ENCODE measurements around the gene ACTN1. TPM values are rescaled to one million over a fixed set of nuclear protein-coding genes. Genes with fewer than 3 reads are reported as not detected.
A peak's percentile ranks its signal among the peaks of the same experiment; 100 is the strongest.

The ACTN1 gene
- total and polyA plus RNA-seq, 2 experiments from 2014 or later: 88.0 to 163 TPM

GRCh38 chr14:68945190-68945584 is 33.9 kb downstream of the ACTN1 start:
- H3K4me1 ChIP-seq (ENCODE audit: insufficient read depth): peaks cover 62% of the 10 kb centered on the region
- H3K9me3 ChIP-seq (ENCODE audit: low read depth): no peaks in the 10 kb centered on the region
- H3K36me3 ChIP-seq (replicated peaks; ENCODE audit: insufficient read depth, low read depth): no peaks in the 10 kb centered on the region
- 86% methylated on average over 4 of the region's 4 CpGs for WGBS (ENCODE audit: low lambda C conversion rate, missing lambda C conversion rate)
- H3K27ac ChIP-seq: peak overlapping the region; percentile 51
- no peaks in the 10 kb centered on the region for H3K9me2 ChIP-seq (replicated peaks; ENCODE audit: insufficient read depth)
- no peak overlapping the region for H3K4me3 ChIP-seq
- no peak for DNase-seq (ENCODE audit: low spot score)
- peaks cover 97% of the 10 kb centered on the region for H3K79me2 ChIP-seq
- TF ChIP-seq EZH2 (IDR thresholded peaks at IDR 0.05; ENCODE audit: borderline replicate concordance): no peak
- TF ChIP-seq EZH2phosphoT487 (IDR thresholded peaks at IDR 0.05; ENCODE audit: low read depth, severe bottlenecking, unreplicated experiment): no peak
- TF ChIP-seq CTCF (IDR thresholded peaks at IDR 0.05; ENCODE audit: poor library complexity): no peak
- H3K27me3 ChIP-seq: no peaks in the 10 kb centered on the region
- H2AFZ ChIP-seq: no peak overlapping the region
- peaks cover 9% of the 10 kb centered on the region for H4K20me1 ChIP-seq (ENCODE audit: insufficient read depth, poor library complexity, severe bottlenecking)
- H3K4me2 ChIP-seq: peak overlapping the region; percentile 16

GRCh38 chr14:68944162-68944561 is 34.9 kb downstream of the ACTN1 start:
- H3K36me3 ChIP-seq (replicated peaks; ENCODE audit: insufficient read depth, low read depth): no peaks in the 10 kb centered on the region
- 92% methylated on average over 6 of the region's 6 CpGs for WGBS (ENCODE audit: low lambda C conversion rate, missing lambda C conversion rate)
- H3K27me3 ChIP-seq: no peaks in the 10 kb centered on the region
- no peak for DNase-seq (ENCODE audit: low spot score)
- no peak overlapping the region for H3K4me2 ChIP-seq
- no peak overlapping the region for H3K4me3 ChIP-seq
- no peak overlapping the region for H2AFZ ChIP-seq
- H3K4me1 ChIP-seq (ENCODE audit: insufficient read depth): peaks cover 70% of the 10 kb centered on the region
- no peaks in the 10 kb centered on the region for H3K9me3 ChIP-seq (ENCODE audit: low read depth)
- H3K27ac ChIP-seq: no peak overlapping the region
- H3K79me2 ChIP-seq: peaks cover 92% of the 10 kb centered on the region
- peaks cover 9% of the 10 kb centered on the region for H4K20me1 ChIP-seq (ENCODE audit: insufficient read depth, poor library complexity, severe bottlenecking)
- TF ChIP-seq EZH2phosphoT487 (IDR thresholded peaks at IDR 0.05; ENCODE audit: low read depth, severe bottlenecking, unreplicated experiment) (no peak), CTCF (IDR thresholded peaks at IDR 0.05; ENCODE audit: poor library complexity) (no peak)
- no peaks in the 10 kb centered on the region for H3K9me2 ChIP-seq (replicated peaks; ENCODE audit: insufficient read depth)

GRCh38 chr14:68943107-68943506 is 36.0 kb downstream of the ACTN1 start:
- H3K4me1 ChIP-seq (ENCODE audit: insufficient read depth): peaks cover 70% of the 10 kb centered on the region
- peaks cover 84% of the 10 kb centered on the region for H3K79me2 ChIP-seq
- TF ChIP-seq EZH2phosphoT487 (IDR thresholded peaks at IDR 0.05; ENCODE audit: low read depth, severe bottlenecking, unreplicated experiment): no peak
- TF ChIP-seq EZH2 (IDR thresholded peaks at IDR 0.05; ENCODE audit: borderline replicate concordance): no peak
- no peak for TF ChIP-seq CTCF (IDR thresholded peaks at IDR 0.05; ENCODE audit: poor library complexity)
- H3K9me3 ChIP-seq (ENCODE audit: low read depth): no peaks in the 10 kb centered on the region
- H2AFZ ChIP-seq: no peak overlapping the region
- H3K36me3 ChIP-seq (replicated peaks; ENCODE audit: insufficient read depth, low read depth): no peaks in the 10 kb centered on the region
- H3K4me3 ChIP-seq: no peak overlapping the region
- DNase-seq (ENCODE audit: low spot score): no peak
- H3K4me2 ChIP-seq: no peak overlapping the region
- no peaks in the 10 kb centered on the region for H3K9me2 ChIP-seq (replicated peaks; ENCODE audit: insufficient read depth)
- no peaks in the 10 kb centered on the region for H3K27me3 ChIP-seq
- 91% methylated on average over 10 of the region's 10 CpGs for WGBS (ENCODE audit: low lambda C conversion rate, missing lambda C conversion rate)
- H3K27ac ChIP-seq: no peak overlapping the region
- peaks cover 9% of the 10 kb centered on the region for H4K20me1 ChIP-seq (ENCODE audit: insufficient read depth, poor library complexity, severe bottlenecking)

Data from hepatocyte (in vitro differentiated cells).